H9 (cell line): ENCODE results near the gene GPATCH11. TPM values are rescaled to one million over a fixed set of nuclear protein-coding genes. Genes with fewer than 3 reads are reported as not detected.

Experiments used
- DNase-seq: peaks from one replicate; pipeline ENCODE4 v3.0.0-alpha.2; 2017
- H2AFZ ChIP-seq: one replicate; pipeline ENCODE4 v1.6.1; 2013; ENCODE audit warnings: mild to moderate bottlenecking, low read length, control low read depth, moderate library complexity
- H2AK5ac ChIP-seq: 2 replicates; pipeline ENCODE4 v1.6.1; 2013; ENCODE audit warnings: low read length, control low read depth, mixed read lengths; ENCODE audit not compliant: insufficient read length
- H2BK120ac ChIP-seq: one replicate; pipeline ENCODE4 v1.6.1; 2013; ENCODE audit warnings: low read depth, mild to moderate bottlenecking, low read length, control low read depth, inconsistent platforms; ENCODE audit not compliant: poor library complexity, severe bottlenecking
- H2BK12ac ChIP-seq: 2 replicates; pipeline ENCODE4 v1.6.1; 2013; ENCODE audit warnings: low read length, control low read depth, mixed read lengths, low read depth; ENCODE audit not compliant: insufficient read length
- H2BK15ac ChIP-seq: 2 replicates; pipeline ENCODE4 v1.6.1; 2013; ENCODE audit warnings: low read depth, low read length, control low read depth
- H2BK20ac ChIP-seq: one replicate; pipeline ENCODE4 v1.6.1; 2013; ENCODE audit warnings: low read depth, mild to moderate bottlenecking, low read length, control low read depth, inconsistent platforms; ENCODE audit not compliant: poor library complexity, severe bottlenecking
- H2BK5ac ChIP-seq: 2 replicates; pipeline ENCODE4 v1.6.1; 2013; ENCODE audit warnings: low read length, control low read depth, mixed read lengths; ENCODE audit not compliant: insufficient read length
- H3K14ac ChIP-seq: 2 replicates; pipeline ENCODE4 v1.6.1; 2013; ENCODE audit warnings: low read length, control low read depth; ENCODE audit not compliant: insufficient read depth
- H3K18ac ChIP-seq: 2 replicates; pipeline ENCODE4 v1.6.1; 2013; ENCODE audit warnings: low read depth, mild to moderate bottlenecking, mixed read lengths, low read length, control low read depth; ENCODE audit not compliant: insufficient read length
- H3K23ac ChIP-seq: 2 replicates; pipeline ENCODE4 v1.6.1; 2013; ENCODE audit warnings: low read length, control low read depth, mixed read lengths, low read depth; ENCODE audit not compliant: insufficient read length
- H3K23me2 ChIP-seq: 2 replicates; pipeline ENCODE4 v1.6.1; 2013; ENCODE audit warnings: low read depth, mild to moderate bottlenecking, mixed read lengths, low read length, control low read depth; ENCODE audit not compliant: insufficient read length, poor library complexity, severe bottlenecking
- H3K27ac ChIP-seq: 2 replicates; pipeline ENCODE4 v1.5.1; 2013; ENCODE audit warnings: low read length, control low read depth, mixed read lengths, low read depth; ENCODE audit not compliant: insufficient read length
- H3K27me3 ChIP-seq: 2 replicates; pipeline ENCODE4 v1.6.1; 2013; ENCODE audit warnings: low read length, control low read depth, inconsistent platforms; ENCODE audit not compliant: insufficient read depth
- H3K4ac ChIP-seq: 2 replicates; pipeline ENCODE4 v1.6.1; 2013; ENCODE audit warnings: low read depth, mild to moderate bottlenecking, control low read depth, inconsistent platforms, low read length, moderate library complexity
- H3K4me1 ChIP-seq: 2 replicates; pipeline ENCODE4 v1.6.1; 2013; ENCODE audit warnings: low read length, control low read depth, inconsistent platforms; ENCODE audit not compliant: insufficient read depth
- H3K4me2 ChIP-seq: 2 replicates; pipeline ENCODE4 v1.6.1; 2013; ENCODE audit warnings: low read length, control low read depth, mixed read lengths; ENCODE audit not compliant: insufficient read length, insufficient read depth
- H3K56ac ChIP-seq: 2 replicates; pipeline ENCODE4 v1.6.1; 2013; ENCODE audit warnings: low read depth, mild to moderate bottlenecking, mixed read lengths, low read length, control low read depth; ENCODE audit not compliant: insufficient read length
- H3K79me1 ChIP-seq: 2 replicates; pipeline ENCODE4 v1.6.1; 2013; ENCODE audit warnings: low read depth, mild to moderate bottlenecking, moderate library complexity, low read length, control low read depth, inconsistent platforms; ENCODE audit not compliant: insufficient read depth, poor library complexity, severe bottlenecking
- H3K79me2 ChIP-seq: 2 replicates; pipeline ENCODE4 v1.6.1; 2013; ENCODE audit warnings: low read length, control low read depth, inconsistent platforms; ENCODE audit not compliant: insufficient read depth
- H3K9ac ChIP-seq: 2 replicates; pipeline ENCODE4 v1.6.1; 2013; ENCODE audit warnings: low read length, control low read depth, mixed read lengths; ENCODE audit not compliant: insufficient read length; ENCODE audit errors: extremely low read depth
- H3K9me3 ChIP-seq: one replicate; pipeline ENCODE4 v1.6.1; 2013; ENCODE audit warnings: low read depth, low read length, inconsistent platforms; ENCODE audit not compliant: control insufficient read depth
- H3T11ph ChIP-seq: one replicate; pipeline ENCODE4 v1.6.1; 2013; ENCODE audit warnings: mild to moderate bottlenecking, low read length, control low read depth, inconsistent platforms
- H4K20me1 ChIP-seq: one replicate; pipeline ENCODE4 v1.6.1; 2013; ENCODE audit not compliant: control insufficient read depth, insufficient read length, insufficient read depth
- H4K5ac ChIP-seq: 2 replicates; pipeline ENCODE4 v1.6.1; 2013; ENCODE audit warnings: low read depth, mild to moderate bottlenecking, mixed read lengths, low read length, control low read depth; ENCODE audit not compliant: insufficient read length
- H4K8ac ChIP-seq: replicated peaks from 2 replicates; pipeline ENCODE4 v1.6.1; 2013; ENCODE audit warnings: low read length, control low read depth, mixed read lengths, low read depth; ENCODE audit not compliant: insufficient read length
- H4K91ac ChIP-seq: 2 replicates; pipeline ENCODE4 v1.6.1; 2013; ENCODE audit warnings: low read depth, mild to moderate bottlenecking, moderate library complexity, mixed read lengths, low read length, control low read depth; ENCODE audit not compliant: insufficient read length
- H3K27ac Mint-ChIP-seq, 3 experiments: 2 replicates in 2 of 3; 3 replicates in 1 of 3; pipeline ENCODE4 v1.8.0; 2020 to 2021; ENCODE audit warnings: mixed read lengths in 3 of 3, mild to moderate bottlenecking in 1 of 3, moderate library complexity in 1 of 3
- H3K27me3 Mint-ChIP-seq: 2 replicates; pipeline ENCODE4 v1.8.0; 2021; ENCODE audit warnings: low read depth, mild to moderate bottlenecking, moderate library complexity, mixed read lengths
- H3K36me3 Mint-ChIP-seq, 3 experiments: 2 replicates in 2 of 3; 3 replicates in 1 of 3; pipeline ENCODE4 v1.8.0; 2020 to 2021; ENCODE audit warnings: low read depth in 3 of 3, mixed read lengths in 3 of 3; ENCODE audit not compliant: insufficient read depth in 1 of 3
- H3K4me1 Mint-ChIP-seq, 2 experiments: 2 replicates each; pipeline ENCODE4 v1.8.0; 2020; ENCODE audit warnings: mixed read lengths in 2 of 2
- H3K4me3 Mint-ChIP-seq, 2 experiments: 2 replicates in 1 of 2; 3 replicates in 1 of 2; pipeline ENCODE4 v1.8.0; 2020 to 2021; ENCODE audit warnings: mild to moderate bottlenecking in 2 of 2, mixed read lengths in 2 of 2, moderate library complexity in 1 of 2
- H3K9me3 Mint-ChIP-seq, 2 experiments: 2 replicates in 1 of 2; 3 replicates in 1 of 2; pipeline ENCODE4 v1.8.0; 2020; ENCODE audit warnings: mild to moderate bottlenecking in 2 of 2, mixed read lengths in 2 of 2, moderate library complexity in 1 of 2
- WGBS: extraction: QIAGEN DNeasy Blood & Tissue Kit; methylation state at CpG from one replicate; pipeline ENCODE4 v1.1.7; 2013; ENCODE audit warnings: missing lambda C conversion rate, low lambda C conversion rate, mixed read lengths; ENCODE audit not compliant: insufficient read length; ENCODE audit errors: extremely low coverage; 5-methylcytosine and 5-hydroxymethylcytosine counted together
- total RNA-seq: library from RNA; stranded (reverse); gene quantifications from 2 replicates; pipeline ENCODE4 v1.2.1, GENCODE V29; 2021
- TF ChIP-seq, protein P1 (sequence below): fragments of 200-600 bp; sonication (generic); conservative IDR thresholded peaks from 3 replicates; pipeline ENCODE4 v1.8.0; 2021; ENCODE audit warnings: antibody characterized with exemption, mild to moderate bottlenecking

GPATCH11 gene
- total RNA-seq, 1 experiment from 2014 or later: 3.1 TPM

DNA sequence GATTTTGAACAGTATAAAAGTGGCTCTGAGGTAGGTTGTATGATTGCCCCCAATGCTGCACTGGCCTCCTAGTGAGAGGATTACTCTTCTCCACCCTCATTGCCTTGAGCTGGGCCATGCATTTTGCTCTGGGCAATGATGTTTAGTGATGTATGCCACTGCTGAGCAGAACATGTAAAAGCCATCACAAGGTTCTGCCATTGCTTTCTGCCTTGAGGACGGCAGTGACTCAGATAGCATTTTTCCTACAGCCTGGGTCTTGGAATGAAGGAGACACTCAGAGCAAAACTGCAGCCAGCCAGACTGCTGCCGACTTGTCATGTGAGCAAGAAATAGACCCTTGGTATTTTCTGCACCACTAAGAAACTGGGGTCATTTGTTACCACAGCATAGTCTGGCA lies 27.6 kb downstream of the GPATCH11 start:
- no peaks in the 10 kb centered on the region for H3K27me3 Mint-ChIP-seq
- Histone ChIP-seq H3K79me2 (no peaks in the 10 kb centered on the region), H3K4ac (no peak overlapping the region), H3K23ac (no peak overlapping the region), H3K23me2 (no peaks in the 10 kb centered on the region), H2BK5ac (no peak overlapping the region), H3K27ac (no peak overlapping the region), H3K9ac (no peak overlapping the region), H2AK5ac (no peak overlapping the region), H3K18ac (no peak overlapping the region), H4K8ac (no peak overlapping the region), H2BK120ac (no peak overlapping the region), H2BK20ac (no peak overlapping the region), H3K27me3 (no peaks in the 10 kb centered on the region), H4K91ac (no peak overlapping the region), H2BK12ac (no peak overlapping the region), H3K4me1 (no peaks in the 10 kb centered on the region; the same call in 1 of the 2 replicates), H3K4me2 (no peak overlapping the region), H4K20me1 (no peaks in the 10 kb centered on the region), H2AFZ (no peak overlapping the region), H3K56ac (no peak overlapping the region), H3K9me3 (no peaks in the 10 kb centered on the region), H2BK15ac (no peak overlapping the region), H3K79me1 (no peaks in the 10 kb centered on the region), H3K14ac (no peak overlapping the region), H3T11ph (no peak overlapping the region), H4K5ac (no peak overlapping the region)
- DNase-seq: no peak
- peak overlapping the region in 1 of 3 experiments; percentile 44; a peak in 1 of 7 replicates for H3K27ac Mint-ChIP-seq
- H3K4me1 Mint-ChIP-seq: no peaks in the 10 kb centered on the region
- WGBS: no CpG with 5 or more reads among the region's 2 CpGs
- H3K4me3 Mint-ChIP-seq: no peak overlapping the region
- TF ChIP-seq, protein P1, sequence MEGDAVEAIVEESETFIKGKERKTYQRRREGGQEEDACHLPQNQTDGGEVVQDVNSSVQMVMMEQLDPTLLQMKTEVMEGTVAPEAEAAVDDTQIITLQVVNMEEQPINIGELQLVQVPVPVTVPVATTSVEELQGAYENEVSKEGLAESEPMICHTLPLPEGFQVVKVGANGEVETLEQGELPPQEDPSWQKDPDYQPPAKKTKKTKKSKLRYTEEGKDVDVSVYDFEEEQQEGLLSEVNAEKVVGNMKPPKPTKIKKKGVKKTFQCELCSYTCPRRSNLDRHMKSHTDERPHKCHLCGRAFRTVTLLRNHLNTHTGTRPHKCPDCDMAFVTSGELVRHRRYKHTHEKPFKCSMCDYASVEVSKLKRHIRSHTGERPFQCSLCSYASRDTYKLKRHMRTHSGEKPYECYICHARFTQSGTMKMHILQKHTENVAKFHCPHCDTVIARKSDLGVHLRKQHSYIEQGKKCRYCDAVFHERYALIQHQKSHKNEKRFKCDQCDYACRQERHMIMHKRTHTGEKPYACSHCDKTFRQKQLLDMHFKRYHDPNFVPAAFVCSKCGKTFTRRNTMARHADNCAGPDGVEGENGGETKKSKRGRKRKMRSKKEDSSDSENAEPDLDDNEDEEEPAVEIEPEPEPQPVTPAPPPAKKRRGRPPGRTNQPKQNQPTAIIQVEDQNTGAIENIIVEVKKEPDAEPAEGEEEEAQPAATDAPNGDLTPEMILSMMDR: no peak
- peaks cover 20 to 55% (median 46%) of the 10 kb centered on the region in 3 experiments; a peak in 6 of 7 replicates for H3K36me3 Mint-ChIP-seq
- no peaks in the 10 kb centered on the region for H3K9me3 Mint-ChIP-seq
